GM12865 (cell line): Measurements from ENCODE around the gene ANKRD27.

Experiments
- DNase-seq: peaks from one replicate; pipeline ENCODE4 v3.0.0; 2010; ENCODE audit warnings: low read depth
- H3K4me3 ChIP-seq: 2 replicates; pipeline ENCODE4 v1.5.1; 2011; ENCODE audit warnings: mild to moderate bottlenecking, low read depth, low read length, control low read depth
- TF ChIP-seq, protein P1 (sequence below): IDR thresholded peaks from 2 replicates; pipeline ENCODE4 v1.5.1; 2011; ENCODE audit warnings: low read length, control low read depth, low read depth, inconsistent platforms; ENCODE audit not compliant: insufficient read depth; ENCODE audit errors: missing control alignments

Gene ANKRD27

DNA sequence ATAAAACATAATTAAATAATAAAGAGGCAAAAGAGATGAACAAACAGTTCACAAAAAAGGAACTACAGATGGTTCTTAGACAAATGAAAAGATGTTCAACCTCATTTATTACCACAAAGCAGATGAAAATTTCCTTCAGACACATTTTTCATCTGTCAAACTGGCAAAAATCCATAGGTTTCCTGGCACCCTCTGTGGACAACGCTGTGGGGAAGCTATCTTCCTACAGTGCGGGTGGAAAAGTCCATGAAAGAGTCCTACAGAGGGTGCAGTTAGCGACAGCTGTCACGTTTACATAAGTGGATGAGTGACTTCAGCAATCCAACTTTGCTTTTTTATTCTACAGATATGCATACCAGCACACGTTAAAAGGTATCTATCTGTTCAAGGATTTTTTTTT, 124.3 kb downstream of the ANKRD27 start:
- no peak for DNase-seq
- TF ChIP-seq, protein P1, sequence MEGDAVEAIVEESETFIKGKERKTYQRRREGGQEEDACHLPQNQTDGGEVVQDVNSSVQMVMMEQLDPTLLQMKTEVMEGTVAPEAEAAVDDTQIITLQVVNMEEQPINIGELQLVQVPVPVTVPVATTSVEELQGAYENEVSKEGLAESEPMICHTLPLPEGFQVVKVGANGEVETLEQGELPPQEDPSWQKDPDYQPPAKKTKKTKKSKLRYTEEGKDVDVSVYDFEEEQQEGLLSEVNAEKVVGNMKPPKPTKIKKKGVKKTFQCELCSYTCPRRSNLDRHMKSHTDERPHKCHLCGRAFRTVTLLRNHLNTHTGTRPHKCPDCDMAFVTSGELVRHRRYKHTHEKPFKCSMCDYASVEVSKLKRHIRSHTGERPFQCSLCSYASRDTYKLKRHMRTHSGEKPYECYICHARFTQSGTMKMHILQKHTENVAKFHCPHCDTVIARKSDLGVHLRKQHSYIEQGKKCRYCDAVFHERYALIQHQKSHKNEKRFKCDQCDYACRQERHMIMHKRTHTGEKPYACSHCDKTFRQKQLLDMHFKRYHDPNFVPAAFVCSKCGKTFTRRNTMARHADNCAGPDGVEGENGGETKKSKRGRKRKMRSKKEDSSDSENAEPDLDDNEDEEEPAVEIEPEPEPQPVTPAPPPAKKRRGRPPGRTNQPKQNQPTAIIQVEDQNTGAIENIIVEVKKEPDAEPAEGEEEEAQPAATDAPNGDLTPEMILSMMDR = no peak
- no peak overlapping the region for H3K4me3 ChIP-seq
